GM21367 (cell line): Measurements from ENCODE around the gene EPN3.

Experiments used
- ATAC-seq: cut with Tn5 transposase; IDR thresholded peaks from one replicate; pipeline ENCODE4 v1.9.1; 2021; ENCODE audit not compliant: unreplicated experiment

Gene EPN3

DNA sequence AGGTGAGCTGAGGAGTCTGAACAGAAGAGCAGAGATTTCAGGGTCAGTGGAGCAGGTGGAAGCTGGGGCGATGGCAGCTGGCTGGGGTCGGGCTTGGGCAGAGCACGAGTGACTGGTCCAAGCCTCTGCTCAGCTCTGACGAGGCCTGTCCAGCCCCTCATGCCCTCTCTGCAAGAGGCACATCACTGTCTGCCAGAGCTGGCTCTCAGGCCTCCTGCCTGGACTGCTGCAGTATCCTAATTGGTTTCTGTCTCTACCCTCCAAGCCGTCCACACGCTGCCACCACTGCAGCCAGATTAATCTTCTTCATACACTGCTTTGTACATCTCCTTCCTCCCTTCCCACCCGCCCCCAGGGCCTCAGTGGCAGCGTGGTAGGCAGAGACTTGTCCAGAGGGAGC lies 53.4 kb downstream of the EPN3 start:
- ATAC-seq, result no peak

DNA sequence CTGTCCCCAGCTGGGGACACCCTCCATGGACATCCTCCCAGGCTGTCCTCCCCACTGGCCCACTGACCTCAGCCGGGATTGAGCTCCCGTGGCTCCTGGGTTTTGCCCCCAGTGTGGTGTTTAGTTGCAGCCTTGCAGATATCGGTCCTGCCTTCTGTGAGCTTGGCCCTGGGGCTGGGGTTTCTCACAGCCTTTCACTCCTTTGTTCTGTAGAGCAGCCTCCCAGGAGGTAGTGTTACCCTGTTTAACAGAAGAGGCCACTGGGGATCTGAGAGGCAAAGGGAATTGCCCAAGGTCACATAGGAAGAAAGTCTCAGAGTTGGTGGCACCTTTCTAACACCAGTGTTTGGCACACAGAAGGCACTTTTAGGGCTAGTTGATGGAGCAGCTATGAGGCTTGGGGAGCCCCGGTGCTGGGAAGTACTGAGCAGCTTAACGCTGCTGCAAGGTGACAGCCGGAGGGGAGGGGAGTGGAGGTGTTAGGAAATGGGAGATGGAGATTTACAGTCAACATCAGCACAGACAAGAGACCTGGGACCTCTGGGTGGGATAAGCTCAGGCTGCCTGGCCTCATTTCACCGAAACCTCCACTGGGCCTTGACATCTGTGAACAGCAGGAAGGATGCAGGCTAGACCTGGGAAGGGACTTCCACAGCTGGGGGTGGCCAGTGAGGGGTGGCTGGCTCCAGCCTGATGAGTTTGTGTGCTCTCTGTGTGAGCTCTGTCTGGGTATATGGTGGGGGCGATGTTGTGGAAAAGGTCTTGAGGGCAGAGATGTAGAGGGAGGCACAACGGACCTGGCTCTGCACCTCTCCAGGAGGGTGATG lies 54.1 kb downstream of the EPN3 start:
- no peak for ATAC-seq

GRCh38 chr17:50587571-50587970 lies 55.0 kb downstream of the EPN3 start:
- no peak for ATAC-seq

GRCh38 chr17:50588391-50589049 lies 56.0 kb downstream of the EPN3 start:
- no peak for ATAC-seq

DNA sequence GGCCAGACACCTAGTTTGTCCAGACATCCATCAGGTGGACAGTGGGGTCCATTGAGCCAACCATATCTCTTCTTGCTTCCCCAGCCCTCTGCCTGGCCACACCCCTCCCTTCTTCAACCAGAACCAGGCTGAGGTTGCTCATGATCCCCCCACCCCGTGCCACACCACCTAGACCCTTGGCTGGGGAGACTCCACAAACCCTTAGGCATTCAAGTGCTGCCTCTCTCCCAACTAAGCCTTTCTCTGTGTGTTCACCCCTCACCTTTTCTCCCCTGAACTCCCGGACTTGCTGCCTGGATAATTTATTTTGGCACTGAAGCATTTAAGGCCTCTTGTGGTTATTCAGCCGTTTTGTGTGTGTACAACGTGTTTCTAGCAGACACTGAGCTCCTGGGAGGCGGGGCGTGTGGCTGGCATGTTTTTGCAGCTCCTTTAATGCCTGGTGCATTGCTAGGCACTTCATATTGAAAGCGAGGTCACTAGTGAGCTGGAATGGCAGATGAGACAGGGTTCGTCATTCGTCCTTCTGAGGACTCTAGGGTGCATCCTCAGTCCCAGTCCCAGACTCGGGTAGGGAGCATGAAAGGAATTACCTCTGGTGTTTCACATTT lies 56.7 kb downstream of the EPN3 start:
- no peak for ATAC-seq

- no peak for ATAC-seq
These were observed 58.6 kb downstream of the EPN3 start for GRCh38 chr17:50590946-50591737.

DNA sequence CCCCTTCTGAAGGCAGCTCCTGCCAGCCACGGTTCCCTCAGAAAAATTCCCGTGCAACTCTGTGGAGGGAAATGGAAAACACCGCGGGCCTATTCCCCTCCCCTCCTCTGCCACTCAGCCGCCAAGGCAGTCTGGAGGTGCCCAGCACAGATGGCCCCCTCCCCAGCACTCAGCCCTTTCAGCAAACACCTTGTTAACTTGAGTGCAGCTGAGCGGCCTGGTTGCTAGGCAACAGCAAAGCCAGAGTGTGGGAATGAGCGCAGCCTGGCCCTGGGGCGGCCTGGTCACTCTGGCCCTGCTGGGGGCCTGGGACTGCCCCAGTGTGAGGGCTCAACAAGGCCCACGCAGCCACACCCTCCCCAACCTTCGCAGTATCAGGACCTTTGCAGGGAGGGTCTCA lies 60.8 kb downstream of the EPN3 start:
- ATAC-seq, result no peak
